ENCODE results near the gene ZNF394. TPM values are rescaled to one million over a fixed set of nuclear protein-coding genes. Genes with fewer than 3 reads are reported as not detected.
"Not testable (repeated sequence)": the region's sequence is repeated elsewhere in the genome, so short reads cannot be mapped to it uniquely, and the experiment has no call there.

Gene ZNF394
- polyA plus RNA-seq (2012; ENCODE audit: insufficient read depth, insufficient read length, low read depth) = 35.2 TPM

GRCh38 chr7:99499721-99500636 is at the start of gene ZNF394:
ZNF394 (minus strand) TSS chr7:99500281; CDS start chr7:99500093, 188 bp downstream.
- Histone ChIP-seq H3K36me3 (peaks cover 24% of the 10 kb centered on the region), H3K4me3 (ENCODE audit: low read depth, low read length) (peak within 1 kb of the TSS; percentile 95), H3K9me3 (no peaks in the 10 kb centered on the region), H3K27me3 (no peaks in the 10 kb centered on the region), H3K4me1 (no peaks in the 10 kb centered on the region)
- DNase-seq = peak; percentile 93
- TF ChIP-seq CTCF (IDR thresholded peaks at IDR 0.05; ENCODE audit: low read depth, low read length) = no peak

DNA sequence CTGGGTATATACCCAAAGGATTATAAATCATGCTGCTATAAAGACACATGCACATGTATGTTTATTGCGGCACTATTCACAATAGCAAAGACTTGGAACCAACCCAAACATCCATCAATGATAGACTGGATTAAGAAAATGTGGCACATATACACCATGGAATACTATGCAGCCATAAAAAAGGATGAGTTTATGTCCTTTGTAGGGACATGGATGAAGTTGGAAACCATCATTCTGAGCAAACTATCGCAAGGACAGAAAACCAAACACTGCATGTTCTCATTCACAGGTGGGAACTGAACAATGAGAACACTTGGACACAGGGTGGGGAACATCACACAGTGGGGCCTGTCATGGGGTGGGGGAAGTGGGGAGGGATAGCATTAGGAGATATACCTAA is 49.5 kb upstream of the ZNF394 start:
- not testable (repeated sequence) for H3K36me3 ChIP-seq; H3K9me3 ChIP-seq; H3K27me3 ChIP-seq; H3K4me1 ChIP-seq; H3K4me3 ChIP-seq (ENCODE audit: low read depth, low read length); DNase-seq

GRCh38 chr7:99545308-99545707 is 45.2 kb upstream of the ZNF394 start:
- not testable (repeated sequence) for H3K4me3 ChIP-seq (ENCODE audit: low read depth, low read length); H3K36me3 ChIP-seq; DNase-seq; H3K9me3 ChIP-seq; H3K27me3 ChIP-seq; H3K4me1 ChIP-seq

GRCh38 chr7:99543916-99544315 is 43.8 kb upstream of the ZNF394 start:
- H3K4me1 ChIP-seq = no peaks in the 10 kb centered on the region
- DNase-seq = no peak
- H3K36me3 ChIP-seq = peaks cover 3% of the 10 kb centered on the region
- no peaks in the 10 kb centered on the region for H3K27me3 ChIP-seq
- H3K4me3 ChIP-seq (ENCODE audit: low read depth, low read length) = no peak overlapping the region
- peaks cover 6% of the 10 kb centered on the region; the same call in 1 of the 2 replicates for H3K9me3 ChIP-seq
- no peak for TF ChIP-seq CTCF (IDR thresholded peaks at IDR 0.05; ENCODE audit: low read depth, low read length)

GRCh38 chr7:99543081-99543671 is 43.1 kb upstream of the ZNF394 start:
- DNase-seq = no peak
- no peak overlapping the region for H3K4me3 ChIP-seq (ENCODE audit: low read depth, low read length)
- H3K27me3 ChIP-seq = no peaks in the 10 kb centered on the region
- no peak for TF ChIP-seq CTCF (IDR thresholded peaks at IDR 0.05; ENCODE audit: low read depth, low read length)
- no peaks in the 10 kb centered on the region for H3K4me1 ChIP-seq
- H3K36me3 ChIP-seq = peaks cover 3% of the 10 kb centered on the region
- peaks cover 6% of the 10 kb centered on the region; the same call in 1 of the 2 replicates for H3K9me3 ChIP-seq

DNA sequence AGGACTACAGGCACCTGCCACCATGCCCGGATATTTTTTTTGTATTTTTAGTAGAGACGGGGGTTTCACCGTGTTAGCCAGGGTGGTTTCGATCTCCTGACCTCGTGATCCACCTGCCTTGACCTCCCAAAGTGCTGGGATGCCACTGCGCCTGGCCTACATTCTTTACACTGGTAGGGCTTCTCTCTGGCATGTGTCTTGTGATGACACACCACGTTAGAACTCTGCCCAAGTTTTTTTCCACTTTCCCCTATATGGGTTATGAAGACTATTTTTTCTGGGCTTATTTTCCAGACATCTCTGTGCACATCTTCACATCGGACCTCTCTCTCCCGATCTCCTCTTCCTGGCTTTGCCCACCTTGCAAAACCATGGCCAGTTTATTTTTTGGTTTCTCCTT is 41.1 kb upstream of the ZNF394 start:
- Histone ChIP-seq H3K4me3 (ENCODE audit: low read depth, low read length) (no peak overlapping the region), H3K9me3 (peaks cover 6% of the 10 kb centered on the region; the same call in 1 of the 2 replicates), H3K4me1 (no peaks in the 10 kb centered on the region), H3K36me3 (no peaks in the 10 kb centered on the region), H3K27me3 (no peaks in the 10 kb centered on the region)
- no peak for DNase-seq
- TF ChIP-seq CTCF (IDR thresholded peaks at IDR 0.05; ENCODE audit: low read depth, low read length) = no peak

DNA sequence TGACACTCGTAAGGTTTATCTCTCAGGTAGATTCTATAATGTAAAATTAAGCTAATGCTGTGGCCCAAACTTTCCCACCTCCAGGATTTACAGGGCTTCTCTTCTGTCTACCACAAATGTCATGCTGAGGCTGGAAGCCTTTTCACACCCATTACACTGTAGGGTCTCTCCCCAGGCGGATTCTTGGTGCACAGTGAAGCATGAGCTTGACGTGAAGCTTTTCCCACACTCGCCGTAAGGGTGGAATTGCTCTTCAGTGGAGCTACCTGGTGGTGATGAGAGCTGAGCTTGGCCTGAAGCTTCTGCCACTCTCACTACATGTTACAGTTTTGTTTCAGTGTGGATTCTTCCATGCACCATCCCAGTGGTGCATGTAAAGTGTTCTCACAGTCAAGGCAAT is 40.5 kb upstream of the ZNF394 start:
- no peak overlapping the region for H3K4me3 ChIP-seq (ENCODE audit: low read depth, low read length)
- peaks cover 6% of the 10 kb centered on the region; the same call in 1 of the 2 replicates for H3K9me3 ChIP-seq
- TF ChIP-seq CTCF (IDR thresholded peaks at IDR 0.05; ENCODE audit: low read depth, low read length) = no peak
- DNase-seq = no peak
- H3K27me3 ChIP-seq = no peaks in the 10 kb centered on the region
- H3K36me3 ChIP-seq = no peaks in the 10 kb centered on the region
- H3K4me1 ChIP-seq = no peaks in the 10 kb centered on the region
